ENCODE data around the gene ADPRHL1. TPM values are rescaled to one million over a fixed set of nuclear protein-coding genes. Genes with fewer than 3 reads are reported as not detected.
"Not testable (repeated sequence)": the region's sequence is repeated elsewhere in the genome, so short reads cannot be mapped to it uniquely, and the experiment has no call there.

ADPRHL1 gene
- total RNA-seq, 1 donor from 2014 or later, result 1.3 TPM

- DNase-seq (ENCODE audit: extremely low read depth, low read depth, low spot score), result not testable (repeated sequence)
Measured at GRCh38 chr13:113435907-113436306, 17.4 kb downstream of the ADPRHL1 start.

- DNase-seq (ENCODE audit: extremely low read depth, low read depth, low spot score), result no peak
Measured at GRCh38 chr13:113433391-113433916, 19.8 kb downstream of the ADPRHL1 start.

GRCh38 chr13:113432506-113433270 is 20.6 kb downstream of the ADPRHL1 start:
- no peak for DNase-seq (ENCODE audit: extremely low read depth, low read depth, low spot score)

- DNase-seq (ENCODE audit: extremely low read depth, low read depth, low spot score), result no peak
Measured at GRCh38 chr13:113431171-113431570, 22.1 kb downstream of the ADPRHL1 start.

- no peak for DNase-seq (ENCODE audit: extremely low read depth, low read depth, low spot score)
Measured at GRCh38 chr13:113430378-113431110, 22.7 kb downstream of the ADPRHL1 start.

GRCh38 chr13:113429608-113429985 is 23.7 kb downstream of the ADPRHL1 start:
- DNase-seq (ENCODE audit: extremely low read depth, low read depth, low spot score), result no peak

- DNase-seq (ENCODE audit: extremely low read depth, low read depth, low spot score), result no peak
Measured at GRCh38 chr13:113428871-113429607, 24.2 kb downstream of the ADPRHL1 start.

- DNase-seq (ENCODE audit: extremely low read depth, low read depth, low spot score), result no peak
Measured at GRCh38 chr13:113428469-113428865, 24.8 kb downstream of the ADPRHL1 start.

- no peak for DNase-seq (ENCODE audit: extremely low read depth, low read depth, low spot score)
Measured at GRCh38 chr13:113427562-113428468, 25.5 kb downstream of the ADPRHL1 start.

GRCh38 chr13:113426591-113426986 is 26.7 kb downstream of the ADPRHL1 start:
- DNase-seq (ENCODE audit: extremely low read depth, low read depth, low spot score), result no peak

GRCh38 chr13:113425941-113426590 is 27.2 kb downstream of the ADPRHL1 start:
- no peak for DNase-seq (ENCODE audit: extremely low read depth, low read depth, low spot score)

GRCh38 chr13:113423520-113424163 is 29.6 kb downstream of the ADPRHL1 start:
- no peak for DNase-seq (ENCODE audit: extremely low read depth, low read depth, low spot score)

- no peak for DNase-seq (ENCODE audit: extremely low read depth, low read depth, low spot score)
Measured at GRCh38 chr13:113422807-113423519, 30.3 kb downstream of the ADPRHL1 start.

- DNase-seq (ENCODE audit: extremely low read depth, low read depth, low spot score), result no peak
Measured at GRCh38 chr13:113421673-113422270, 31.5 kb downstream of the ADPRHL1 start.

GRCh38 chr13:113420833-113421600 is 32.3 kb downstream of the ADPRHL1 start:
- DNase-seq (ENCODE audit: extremely low read depth, low read depth, low spot score), result no peak

GRCh38 chr13:113420232-113420631 is 33.1 kb downstream of the ADPRHL1 start:
- no peak for DNase-seq (ENCODE audit: extremely low read depth, low read depth, low spot score)

- no peak for DNase-seq (ENCODE audit: extremely low read depth, low read depth, low spot score)
Measured at GRCh38 chr13:113419531-113420193, 33.6 kb downstream of the ADPRHL1 start.

All from glomerular endothelial cell (primary cell).